Neural progenitor cell (in vitro differentiated cells): ENCODE results near the gene EPHA4. TPM values are rescaled to one million over a fixed set of nuclear protein-coding genes. Genes with fewer than 3 reads are reported as not detected.

Source experiments
- DNase-seq: peaks from one replicate; pipeline ENCODE4 v3.0.0-alpha.2; 2016; ENCODE audit warnings: low spot score
- H2AFZ ChIP-seq: fragments of 200-600 bp; sonication (generic); replicated peaks from 2 replicates; pipeline ENCODE4 v1.6.1; 2016; ENCODE audit warnings: antibody characterized with exemption
- H3F3A ChIP-seq: fragments of 200-600 bp; sonication (generic); 2 replicates; pipeline ENCODE4 v1.6.1; 2016; ENCODE audit warnings: antibody characterized with exemption, low read depth
- H3K27ac ChIP-seq: fragments of 200-600 bp; sonication (generic); 2 replicates; pipeline ENCODE4 v1.5.1; 2016; ENCODE audit warnings: mild to moderate bottlenecking
- H3K27me3 ChIP-seq: fragments of 200-600 bp; sonication (generic); 2 replicates; pipeline ENCODE4 v1.6.1; 2016; ENCODE audit warnings: mild to moderate bottlenecking, moderate library complexity
- H3K36me3 ChIP-seq: fragments of 200-600 bp; sonication (generic); 2 replicates; pipeline ENCODE4 v1.5.1; 2016
- H3K4me1 ChIP-seq: fragments of 200-600 bp; sonication (generic); 2 replicates; pipeline ENCODE4 v1.6.1; 2016; ENCODE audit warnings: mixed run types
- H3K4me2 ChIP-seq: fragments of 200-600 bp; sonication (generic); 2 replicates; pipeline ENCODE4 v1.6.1; 2016
- H3K4me3 ChIP-seq: fragments of 200-600 bp; sonication (generic); 2 replicates; pipeline ENCODE4 v1.5.1; 2016
- H3K79me2 ChIP-seq: fragments of 200-600 bp; sonication (generic); 2 replicates; pipeline ENCODE4 v1.6.1; 2016; ENCODE audit warnings: low read depth
- H3K9ac ChIP-seq: fragments of 200-600 bp; sonication (generic); 2 replicates; pipeline ENCODE4 v1.6.1; 2016
- H3K9me3 ChIP-seq: fragments of 200-600 bp; sonication (generic); 2 replicates; pipeline ENCODE4 v1.5.1; 2016; ENCODE audit warnings: low read depth
- H4K20me1 ChIP-seq: fragments of 200-600 bp; sonication (generic); 2 replicates; pipeline ENCODE4 v1.6.1; 2016; ENCODE audit warnings: low read depth
- H3K27ac Mint-ChIP-seq: 3 replicates; pipeline ENCODE4 v1.8.0; 2021; ENCODE audit warnings: mixed read lengths
- H3K27me3 Mint-ChIP-seq: 2 replicates; pipeline ENCODE4 v1.8.0; 2022; ENCODE audit warnings: low read depth, mild to moderate bottlenecking, inconsistent platforms, moderate library complexity, mixed read lengths; ENCODE audit not compliant: insufficient read depth
- H3K36me3 Mint-ChIP-seq: 3 replicates; pipeline ENCODE4 v1.8.0; 2021; ENCODE audit warnings: mixed read lengths
- H3K4me1 Mint-ChIP-seq: 3 replicates; pipeline ENCODE4 v1.8.0; 2021; ENCODE audit warnings: mixed read lengths
- H3K4me3 Mint-ChIP-seq: 3 replicates; pipeline ENCODE4 v1.8.0; 2021; ENCODE audit warnings: mild to moderate bottlenecking, moderate library complexity, mixed read lengths
- H3K9me3 Mint-ChIP-seq: 3 replicates; pipeline ENCODE4 v1.8.0; 2020; ENCODE audit warnings: mixed read lengths
- EZH2 ChIP-seq: fragments of 200-600 bp; sonication (generic); IDR thresholded peaks from 2 replicates; pipeline ENCODE4 v1.6.1; 2017; ENCODE audit warnings: antibody characterized with exemption, mild to moderate bottlenecking, moderate library complexity
- EZH2phosphoT487 ChIP-seq: fragments of 200-600 bp; sonication (generic); IDR thresholded peaks from 2 replicates; pipeline ENCODE4 v1.6.1; 2017; ENCODE audit warnings: antibody characterized with exemption
- total RNA-seq: library from RNA; depleted of rRNA; stranded (reverse); fragments of >200 nt; gene quantifications from 2 replicates; pipeline ENCODE4 v1.2.3, GENCODE V29; 2015; ENCODE audit warnings: low replicate concordance
- TF ChIP-seq, protein P1 (sequence below): fragments of 200-600 bp; sonication (generic); IDR thresholded peaks from 2 replicates; pipeline ENCODE4 v1.5.1; 2017; ENCODE audit warnings: antibody characterized with exemption, mild to moderate bottlenecking

EPHA4 gene
- total RNA-seq, 1 donor from 2014 or later, result 323 TPM

DNA sequence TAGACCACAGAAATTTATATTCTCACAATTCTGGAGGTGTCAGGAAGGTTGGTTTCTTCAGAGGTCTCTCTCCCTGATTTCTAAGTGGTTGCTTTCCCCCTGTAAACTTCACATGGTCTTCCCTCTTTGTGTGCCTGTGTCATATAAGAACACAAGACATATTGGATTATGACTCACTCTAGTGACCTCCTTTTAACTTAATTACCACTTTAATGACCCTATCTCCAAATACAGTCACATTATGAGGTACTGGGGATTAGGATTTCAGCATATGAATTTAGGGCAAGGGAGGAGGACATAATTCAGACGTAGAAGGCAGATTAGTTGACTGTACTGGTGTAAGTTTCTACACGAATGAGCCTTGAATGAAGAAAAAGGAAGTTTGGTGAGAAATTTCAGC is 38.2 kb upstream of the EPHA4 start:
- Histone ChIP-seq H3K27ac (no peak overlapping the region), H3K9me3 (no peaks in the 10 kb centered on the region), H3K9ac (no peak overlapping the region), H4K20me1 (no peaks in the 10 kb centered on the region), H3K79me2 (no peaks in the 10 kb centered on the region), H3F3A (no peaks in the 10 kb centered on the region), H3K4me2 (no peak overlapping the region), H2AFZ (no peak overlapping the region), H3K4me1 (peaks cover 23% of the 10 kb centered on the region), H3K27me3 (no peaks in the 10 kb centered on the region), H3K36me3 (no peaks in the 10 kb centered on the region), H3K4me3 (no peak overlapping the region)
- Mint-ChIP-seq H3K4me1 (peaks cover 47% of the 10 kb centered on the region), H3K4me3 (no peak overlapping the region), H3K9me3 (no peaks in the 10 kb centered on the region), H3K36me3 (no peaks in the 10 kb centered on the region), H3K27me3 (no peaks in the 10 kb centered on the region), H3K27ac (no peak overlapping the region)
- no peak for DNase-seq
- TF ChIP-seq, protein P1, sequence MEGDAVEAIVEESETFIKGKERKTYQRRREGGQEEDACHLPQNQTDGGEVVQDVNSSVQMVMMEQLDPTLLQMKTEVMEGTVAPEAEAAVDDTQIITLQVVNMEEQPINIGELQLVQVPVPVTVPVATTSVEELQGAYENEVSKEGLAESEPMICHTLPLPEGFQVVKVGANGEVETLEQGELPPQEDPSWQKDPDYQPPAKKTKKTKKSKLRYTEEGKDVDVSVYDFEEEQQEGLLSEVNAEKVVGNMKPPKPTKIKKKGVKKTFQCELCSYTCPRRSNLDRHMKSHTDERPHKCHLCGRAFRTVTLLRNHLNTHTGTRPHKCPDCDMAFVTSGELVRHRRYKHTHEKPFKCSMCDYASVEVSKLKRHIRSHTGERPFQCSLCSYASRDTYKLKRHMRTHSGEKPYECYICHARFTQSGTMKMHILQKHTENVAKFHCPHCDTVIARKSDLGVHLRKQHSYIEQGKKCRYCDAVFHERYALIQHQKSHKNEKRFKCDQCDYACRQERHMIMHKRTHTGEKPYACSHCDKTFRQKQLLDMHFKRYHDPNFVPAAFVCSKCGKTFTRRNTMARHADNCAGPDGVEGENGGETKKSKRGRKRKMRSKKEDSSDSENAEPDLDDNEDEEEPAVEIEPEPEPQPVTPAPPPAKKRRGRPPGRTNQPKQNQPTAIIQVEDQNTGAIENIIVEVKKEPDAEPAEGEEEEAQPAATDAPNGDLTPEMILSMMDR, result no peak
- TF ChIP-seq EZH2phosphoT487, result no peak
- TF ChIP-seq EZH2, result no peak

DNA sequence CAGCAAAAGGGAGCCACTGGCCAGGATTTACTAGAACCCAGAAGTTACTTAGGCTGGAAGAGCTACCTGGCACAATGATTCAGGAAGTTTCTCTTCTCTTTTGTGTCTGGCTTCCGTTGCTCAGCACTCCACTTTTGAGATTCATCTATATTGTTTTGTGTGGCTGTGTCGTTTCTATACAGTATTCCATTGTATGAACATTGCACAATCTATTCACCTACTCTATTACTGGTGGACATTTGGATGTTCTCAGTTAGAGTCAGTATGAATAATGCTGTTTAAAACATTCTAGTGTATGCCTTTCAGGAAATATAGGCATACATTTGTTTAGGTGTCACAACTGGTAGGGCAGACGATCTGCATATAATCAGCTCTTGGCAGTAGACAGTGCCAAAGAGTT is 36.3 kb upstream of the EPHA4 start:
- H3K4me3 Mint-ChIP-seq, result no peak overlapping the region
- TF ChIP-seq EZH2, result no peak
- TF ChIP-seq, protein P1, result no peak
- TF ChIP-seq EZH2phosphoT487, result no peak

DNA sequence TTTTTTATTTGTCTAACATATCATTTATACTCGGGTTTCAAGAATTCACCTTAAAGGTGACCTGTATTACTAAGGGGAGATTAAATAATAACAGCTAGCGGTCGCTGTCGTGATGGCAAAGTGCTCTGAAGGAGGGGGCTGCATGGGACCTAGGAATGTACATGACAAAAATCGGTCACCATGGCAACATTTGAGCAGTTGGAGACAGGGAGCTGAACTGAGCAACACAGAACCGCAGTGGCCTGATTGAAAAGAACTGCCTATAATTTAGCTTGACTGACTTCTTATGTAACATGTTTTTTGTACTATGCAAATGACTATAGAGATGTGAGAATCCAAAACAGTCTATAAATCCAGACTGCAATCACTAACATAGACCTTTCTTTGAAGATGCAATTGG is 34.3 kb upstream of the EPHA4 start:
- peaks cover 66% of the 10 kb centered on the region for H3K4me1 Mint-ChIP-seq
- Histone ChIP-seq H3K27me3 (no peaks in the 10 kb centered on the region), H3K9me3 (no peaks in the 10 kb centered on the region), H3K4me2 (peak overlapping the region; percentile 45), H3F3A (no peaks in the 10 kb centered on the region), H3K36me3 (no peaks in the 10 kb centered on the region), H3K27ac (no peak overlapping the region), H4K20me1 (no peaks in the 10 kb centered on the region), H2AFZ (no peak overlapping the region), H3K9ac (no peak overlapping the region), H3K4me3 (no peak overlapping the region), H3K4me1 (peaks cover 39% of the 10 kb centered on the region), H3K79me2 (no peaks in the 10 kb centered on the region)
- peak overlapping the region; percentile 43 for H3K27ac Mint-ChIP-seq
- peaks cover 6% of the 10 kb centered on the region for H3K27me3 Mint-ChIP-seq
- H3K4me3 Mint-ChIP-seq, result peak overlapping the region; percentile 28
- no peaks in the 10 kb centered on the region for H3K9me3 Mint-ChIP-seq
- DNase-seq, result peak; percentile 74
- TF ChIP-seq, protein P1, result no peak
- TF ChIP-seq EZH2 (no peak), EZH2phosphoT487 (no peak)
- no peaks in the 10 kb centered on the region for H3K36me3 Mint-ChIP-seq

More for the DNA sequence above, 36.3 kb upstream of the EPHA4 start:
- H3K4me3 ChIP-seq, result no peak overlapping the region
- H3K9me3 ChIP-seq, result no peaks in the 10 kb centered on the region
- H3K36me3 ChIP-seq, result no peaks in the 10 kb centered on the region
- H4K20me1 ChIP-seq, result no peaks in the 10 kb centered on the region
- Mint-ChIP-seq H3K27ac (no peak overlapping the region), H3K27me3 (peaks cover 3% of the 10 kb centered on the region), H3K36me3 (no peaks in the 10 kb centered on the region), H3K9me3 (no peaks in the 10 kb centered on the region), H3K4me1 (peaks cover 65% of the 10 kb centered on the region)
- no peak overlapping the region for H3K27ac ChIP-seq
- H3K79me2 ChIP-seq, result no peaks in the 10 kb centered on the region
- no peaks in the 10 kb centered on the region for H3F3A ChIP-seq
- H2AFZ ChIP-seq, result no peak overlapping the region
- no peak overlapping the region for H3K9ac ChIP-seq
- peaks cover 37% of the 10 kb centered on the region for H3K4me1 ChIP-seq
- H3K27me3 ChIP-seq, result no peaks in the 10 kb centered on the region
- no peak overlapping the region for H3K4me2 ChIP-seq
- no peak for DNase-seq
